HepG2 (cell line): ENCODE data around the gene LIF. TPM values are rescaled to one million over a fixed set of nuclear protein-coding genes. Genes with fewer than 3 reads are reported as not detected.

Source experiments
- ATAC-seq: fragments of 200-7000 bp; cut with Tn5 transposase; 3 replicates; pipeline ENCODE4 v1.9.1; 2020; ENCODE audit warnings: mild to moderate bottlenecking, moderate library complexity
- BruUV-seq: library from RNA; stranded (reverse); fragments of 400-500 nt; replicated peaks from 2 replicates; lab custom pipeline; 2021; lab: Mats Ljungman, UMichigan
- CTCF ChIA-PET: fragments of 300-600 bp; formaldehyde crosslinking; extraction: SDS; loops from one replicate; lab custom pipeline; 2021; ENCODE audit warnings: low total read pairs, inconsistent platforms, low intra/inter-chr PET ratio; lab: Yijun Ruan, JAX
- POLR2A ChIA-PET: fragments of 350-600 bp; sonication (Branson Sonifier 250); formaldehyde crosslinking; loops from one replicate; lab custom pipeline; 2020; ENCODE audit warnings: antibody characterized with exemption, inconsistent platforms; lab: Yijun Ruan, JAX
- DNase-seq: peaks from one replicate; pipeline ENCODE4 v3.0.0-alpha.2; 2015; ENCODE audit warnings: low spot score
- FAIRE-seq: peaks from 3 replicates; lab custom pipeline; 2011; peaks lifted over from hg19 to GRCh38; lab: Jason Lieb, UNC
- H2AFZ ChIP-seq: one replicate; pipeline ENCODE4 v1.6.1; 2011; ENCODE audit warnings: low read length, inconsistent platforms
- H3K27ac ChIP-seq: fragments of 300-600 bp; 3 replicates; pipeline ENCODE4 v1.8.0; 2011; ENCODE audit warnings: mixed run types, mild to moderate bottlenecking, mixed read lengths, low read length, inconsistent platforms; ENCODE audit not compliant: insufficient read depth; ENCODE audit errors: extremely low read length
- H3K27me3 ChIP-seq, 2 experiments: fragments of 200-600 bp in 1 of 2; 2 replicates in 1 of 2; 3 replicates in 1 of 2; pipeline versions ENCODE4 v1.6.0 to v1.8.0; 2011; ENCODE audit warnings: low read length in 2 of 2, mild to moderate bottlenecking in 2 of 2, moderate library complexity in 2 of 2, inconsistent platforms in 1 of 2; ENCODE audit not compliant: insufficient read depth in 2 of 2, control insufficient read depth in 1 of 2
- H3K36me3 ChIP-seq, 2 experiments: fragments of 200-600 bp in 1 of 2; replicated peaks in 1 of 2; 2 replicates in 1 of 2; 3 replicates in 1 of 2; pipeline versions ENCODE4 v1.5.1 to v1.8.0; 2011; ENCODE audit warnings: low read length in 2 of 2, inconsistent platforms in 1 of 2; ENCODE audit not compliant: insufficient read depth in 2 of 2, control insufficient read depth in 1 of 2
- H3K4me1 ChIP-seq: 2 replicates; pipeline ENCODE4 v1.5.1; 2012; ENCODE audit warnings: low read length, inconsistent platforms; ENCODE audit not compliant: insufficient read depth
- H3K4me2 ChIP-seq: 2 replicates; pipeline ENCODE4 v1.6.0; 2011; ENCODE audit warnings: low read depth, low read length, inconsistent platforms
- H3K4me3 ChIP-seq, 3 experiments: fragments of 200-600 bp in 1 of 3; sonication (generic), shearing (Covaris generic) in 1 of 3; replicated peaks in 1 of 3; 2 replicates each; pipeline ENCODE4 v1.5.1; 2011 to 2016; ENCODE audit warnings: low read length in 3 of 3, inconsistent platforms in 2 of 3, low read depth in 2 of 3, mild to moderate bottlenecking in 2 of 3, control low read depth in 1 of 3, mixed read lengths in 1 of 3; ENCODE audit not compliant: insufficient read depth in 1 of 3
- H3K79me2 ChIP-seq: one replicate; pipeline ENCODE4 v1.6.1; 2011; ENCODE audit warnings: low read length, inconsistent platforms; ENCODE audit not compliant: insufficient read depth
- H3K9ac ChIP-seq: 2 replicates; pipeline ENCODE4 v1.6.0; 2011; ENCODE audit warnings: mild to moderate bottlenecking, low read depth, low read length, inconsistent platforms; ENCODE audit not compliant: insufficient read depth
- H3K9me3 ChIP-seq: 2 replicates; pipeline ENCODE4 v1.5.1; 2012; ENCODE audit warnings: mild to moderate bottlenecking, low read length
- H4K20me1 ChIP-seq: 2 replicates; pipeline ENCODE4 v1.6.0; 2011; ENCODE audit warnings: inconsistent platforms, mild to moderate bottlenecking, low read length, moderate library complexity; ENCODE audit not compliant: insufficient read depth
- ADNP ChIP-seq: sonication (generic); formaldehyde crosslinking; IDR thresholded peaks from 2 replicates; pipeline ENCODE4 v1.4.0; 2020; ENCODE audit warnings: missing genetic modification reagents
- MYC ChIP-seq: sonication (generic); formaldehyde crosslinking; IDR thresholded peaks from 2 replicates; pipeline ENCODE4 v1.9.0; 2021; ENCODE audit warnings: missing genetic modification reagents, borderline replicate concordance
- TSC22D2 ChIP-seq: sonication (generic); formaldehyde crosslinking; IDR thresholded peaks from 2 replicates; pipeline ENCODE4 v1.5.1; 2020; ENCODE audit warnings: missing genetic modification reagents, mild to moderate bottlenecking, borderline replicate concordance
- ZNF124 ChIP-seq: sonication (generic); formaldehyde crosslinking; IDR thresholded peaks from 2 replicates; pipeline ENCODE4 v1.4.0; 2020; ENCODE audit warnings: missing genetic modification reagents
- WGBS: methylation state at CpG from one replicate; pipeline ENCODE4 v1.1.6; 2017; ENCODE audit warnings: low lambda C conversion rate; 5-methylcytosine and 5-hydroxymethylcytosine counted together
- in situ Hi-C: cut with HindIII; loops from 2 replicates; pipeline ENCODE4 v1.10.0; 2017; ENCODE audit warnings: low pct_unique_long_range_greater_than_20kb; ENCODE audit not compliant: extremely low pct_ligation_motif_present
- intact Hi-C: fragments of 100-400 bp; cut with micrococcal nuclease; formaldehyde crosslinking; loops from one replicate; pipeline ENCODE4 v1.10.0; 2022; ENCODE audit not compliant: unreplicated experiment
- polyA plus RNA-seq, 8 experiments: library from polyadenylated mRNA; depleted of rRNA in 3 of 8; stranded (reverse) in 7 of 8; unstranded in 1 of 8; fragments of >200 nt; fragmentation: Illumina TruSeq in 4 of 8; extraction: Trizol in 4 of 8; gene quantifications; 2 replicates each; pipeline versions ENCODE4 v1.2.1 to v1.2.3, GENCODE V29; 2011 to 2016; ENCODE audit warnings: low read depth in 4 of 8, missing spikeins in 1 of 8, mixed read lengths in 1 of 8; ENCODE audit not compliant: insufficient read depth in 1 of 8
- total RNA-seq, 5 experiments: library from RNA; depleted of rRNA; stranded (reverse); fragments of >200 nt; fragmentation: Illumina TruSeq; extraction: Trizol; gene quantifications; 2 replicates each; pipeline ENCODE4 v1.2.3, GENCODE V29; 2016; ENCODE audit warnings: low read depth in 1 of 5
- TF ChIP-seq, protein P1 (sequence below): sonication (generic); formaldehyde crosslinking; IDR thresholded peaks from 2 replicates; pipeline ENCODE4 v1.4.0; 2020; ENCODE audit warnings: missing genetic modification reagents
- TF ChIP-seq, protein P2 (sequence below): sonication (generic); formaldehyde crosslinking; IDR thresholded peaks from 2 replicates; pipeline ENCODE4 v1.5.1; 2020; ENCODE audit warnings: missing genetic modification reagents, mild to moderate bottlenecking, borderline replicate concordance
- TF ChIP-seq, protein P3 (sequence below): sonication (generic); formaldehyde crosslinking; IDR thresholded peaks from 2 replicates; pipeline ENCODE4 v1.4.0; 2020; ENCODE audit warnings: missing genetic modification reagents, borderline replicate concordance
- TF ChIP-seq, protein P4 (sequence below): IDR thresholded peaks from 2 replicates; pipeline ENCODE4 v1.6.1; 2016; ENCODE audit warnings: control low read depth

LIF gene
- total and polyA plus RNA-seq, 2 of the 13 experiments (the other 11 are each of a cell fraction or from before 2014, with no cell fraction given) = 3.6 to 8.5 TPM

DNA sequence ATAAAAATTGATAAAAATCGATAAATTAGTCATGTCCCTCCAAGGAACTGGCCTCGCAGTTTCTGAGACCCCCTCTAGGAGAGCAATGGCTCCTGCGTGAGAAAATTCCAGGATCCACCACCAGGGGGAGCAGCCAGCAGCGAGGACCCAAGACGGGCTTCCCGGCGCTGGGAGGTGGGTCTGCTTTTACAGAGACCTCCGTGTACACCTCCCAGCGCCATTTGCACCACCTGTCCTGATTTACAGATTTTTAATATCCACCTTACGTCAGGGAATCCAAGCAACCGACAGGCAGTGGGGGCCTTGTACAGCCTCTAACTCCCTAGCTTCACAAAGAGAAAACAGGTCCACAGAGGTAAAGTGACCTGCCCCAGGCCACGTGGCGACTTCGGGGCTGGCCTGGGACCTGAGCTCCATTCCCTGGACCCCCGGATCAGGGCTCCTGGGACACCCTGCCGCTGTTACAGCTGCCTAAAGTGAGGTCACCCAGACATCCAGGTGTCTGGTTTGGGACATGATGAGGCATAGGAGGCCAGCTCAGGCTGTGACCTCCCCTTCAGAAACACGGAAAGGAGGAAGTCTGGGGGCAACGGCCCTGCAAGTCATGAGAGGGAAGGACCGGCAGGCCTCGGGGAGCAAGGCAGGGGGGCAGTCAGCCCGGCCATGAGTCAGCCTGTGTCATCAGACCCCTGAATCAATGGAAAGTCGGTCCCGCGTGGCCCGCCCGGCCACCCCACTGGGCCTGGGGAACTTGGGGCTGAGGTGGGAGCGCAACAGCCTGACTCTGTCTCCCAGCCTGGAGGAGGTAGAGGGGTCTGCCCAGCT is 16.6 kb upstream of the LIF start:
- Histone ChIP-seq H3K4me1 (peaks cover 32% of the 10 kb centered on the region), H3K27ac (no peak overlapping the region), H4K20me1 (no peaks in the 10 kb centered on the region), H3K9me3 (no peaks in the 10 kb centered on the region), H3K4me3 (peak overlapping the region; percentile 31 to 63 (median 36)), H3K27me3 (peaks cover 12 to 43% of the 10 kb centered on the region in 2 experiments), H3K36me3 (no peaks in the 10 kb centered on the region), H3K9ac (peak overlapping the region; percentile 30; the same call in 1 of the 2 replicates), H3K4me2 (peak overlapping the region; percentile 80), H3K79me2 (no peaks in the 10 kb centered on the region), H2AFZ (peak overlapping the region; percentile 37)
- ATAC-seq = peak; percentile 62
- ChIA-PET POLR2A (interaction anchor here (1.0 kb wide), 1 partner anchor 94 kb away, joined by 3 read pairs; the partner anchor contains the start of genes CCDC157 and SF3A1), CTCF (interaction anchor here (1.1 to 2.1 kb wide), 3 partner anchors 24 to 124 kb away, joined by 4 to 20 read pairs (median 8); partner anchors contain the start of gene RNF215)
- under 1% methylated on average over 18 of the region's 27 CpGs for WGBS
- intact Hi-C loops (loop anchor here (1.0 kb wide), 1 partner anchor 23 kb away; no protein-coding TSS in a partner anchor), in situ Hi-C loops (loop anchor here (5.0 to 10.0 kb wide), 2 partner anchors 124 to 222 kb away; partner anchors contain the start of gene RNF215)
- peak; percentile 64 for DNase-seq
- peak; percentile 32 for FAIRE-seq
- BruUV-seq = no TSS peak
- TF ChIP-seq, protein P1, sequence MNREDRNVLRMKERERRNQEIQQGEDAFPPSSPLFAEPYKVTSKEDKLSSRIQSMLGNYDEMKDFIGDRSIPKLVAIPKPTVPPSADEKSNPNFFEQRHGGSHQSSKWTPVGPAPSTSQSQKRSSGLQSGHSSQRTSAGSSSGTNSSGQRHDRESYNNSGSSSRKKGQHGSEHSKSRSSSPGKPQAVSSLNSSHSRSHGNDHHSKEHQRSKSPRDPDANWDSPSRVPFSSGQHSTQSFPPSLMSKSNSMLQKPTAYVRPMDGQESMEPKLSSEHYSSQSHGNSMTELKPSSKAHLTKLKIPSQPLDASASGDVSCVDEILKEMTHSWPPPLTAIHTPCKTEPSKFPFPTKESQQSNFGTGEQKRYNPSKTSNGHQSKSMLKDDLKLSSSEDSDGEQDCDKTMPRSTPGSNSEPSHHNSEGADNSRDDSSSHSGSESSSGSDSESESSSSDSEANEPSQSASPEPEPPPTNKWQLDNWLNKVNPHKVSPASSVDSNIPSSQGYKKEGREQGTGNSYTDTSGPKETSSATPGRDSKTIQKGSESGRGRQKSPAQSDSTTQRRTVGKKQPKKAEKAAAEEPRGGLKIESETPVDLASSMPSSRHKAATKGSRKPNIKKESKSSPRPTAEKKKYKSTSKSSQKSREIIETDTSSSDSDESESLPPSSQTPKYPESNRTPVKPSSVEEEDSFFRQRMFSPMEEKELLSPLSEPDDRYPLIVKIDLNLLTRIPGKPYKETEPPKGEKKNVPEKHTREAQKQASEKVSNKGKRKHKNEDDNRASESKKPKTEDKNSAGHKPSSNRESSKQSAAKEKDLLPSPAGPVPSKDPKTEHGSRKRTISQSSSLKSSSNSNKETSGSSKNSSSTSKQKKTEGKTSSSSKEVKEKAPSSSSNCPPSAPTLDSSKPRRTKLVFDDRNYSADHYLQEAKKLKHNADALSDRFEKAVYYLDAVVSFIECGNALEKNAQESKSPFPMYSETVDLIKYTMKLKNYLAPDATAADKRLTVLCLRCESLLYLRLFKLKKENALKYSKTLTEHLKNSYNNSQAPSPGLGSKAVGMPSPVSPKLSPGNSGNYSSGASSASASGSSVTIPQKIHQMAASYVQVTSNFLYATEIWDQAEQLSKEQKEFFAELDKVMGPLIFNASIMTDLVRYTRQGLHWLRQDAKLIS (CRISPR knock-in tag) = no peak
- TF ChIP-seq, protein P2, sequence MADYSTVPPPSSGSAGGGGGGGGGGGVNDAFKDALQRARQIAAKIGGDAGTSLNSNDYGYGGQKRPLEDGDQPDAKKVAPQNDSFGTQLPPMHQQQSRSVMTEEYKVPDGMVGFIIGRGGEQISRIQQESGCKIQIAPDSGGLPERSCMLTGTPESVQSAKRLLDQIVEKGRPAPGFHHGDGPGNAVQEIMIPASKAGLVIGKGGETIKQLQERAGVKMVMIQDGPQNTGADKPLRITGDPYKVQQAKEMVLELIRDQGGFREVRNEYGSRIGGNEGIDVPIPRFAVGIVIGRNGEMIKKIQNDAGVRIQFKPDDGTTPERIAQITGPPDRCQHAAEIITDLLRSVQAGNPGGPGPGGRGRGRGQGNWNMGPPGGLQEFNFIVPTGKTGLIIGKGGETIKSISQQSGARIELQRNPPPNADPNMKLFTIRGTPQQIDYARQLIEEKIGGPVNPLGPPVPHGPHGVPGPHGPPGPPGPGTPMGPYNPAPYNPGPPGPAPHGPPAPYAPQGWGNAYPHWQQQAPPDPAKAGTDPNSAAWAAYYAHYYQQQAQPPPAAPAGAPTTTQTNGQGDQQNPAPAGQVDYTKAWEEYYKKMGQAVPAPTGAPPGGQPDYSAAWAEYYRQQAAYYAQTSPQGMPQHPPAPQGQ (CRISPR knock-in tag) = no peak
- TF ChIP-seq ZNF124 (CRISPR knock-in tag) = no peak
- TF ChIP-seq ADNP (CRISPR knock-in tag) = no peak
- TF ChIP-seq, protein P3, sequence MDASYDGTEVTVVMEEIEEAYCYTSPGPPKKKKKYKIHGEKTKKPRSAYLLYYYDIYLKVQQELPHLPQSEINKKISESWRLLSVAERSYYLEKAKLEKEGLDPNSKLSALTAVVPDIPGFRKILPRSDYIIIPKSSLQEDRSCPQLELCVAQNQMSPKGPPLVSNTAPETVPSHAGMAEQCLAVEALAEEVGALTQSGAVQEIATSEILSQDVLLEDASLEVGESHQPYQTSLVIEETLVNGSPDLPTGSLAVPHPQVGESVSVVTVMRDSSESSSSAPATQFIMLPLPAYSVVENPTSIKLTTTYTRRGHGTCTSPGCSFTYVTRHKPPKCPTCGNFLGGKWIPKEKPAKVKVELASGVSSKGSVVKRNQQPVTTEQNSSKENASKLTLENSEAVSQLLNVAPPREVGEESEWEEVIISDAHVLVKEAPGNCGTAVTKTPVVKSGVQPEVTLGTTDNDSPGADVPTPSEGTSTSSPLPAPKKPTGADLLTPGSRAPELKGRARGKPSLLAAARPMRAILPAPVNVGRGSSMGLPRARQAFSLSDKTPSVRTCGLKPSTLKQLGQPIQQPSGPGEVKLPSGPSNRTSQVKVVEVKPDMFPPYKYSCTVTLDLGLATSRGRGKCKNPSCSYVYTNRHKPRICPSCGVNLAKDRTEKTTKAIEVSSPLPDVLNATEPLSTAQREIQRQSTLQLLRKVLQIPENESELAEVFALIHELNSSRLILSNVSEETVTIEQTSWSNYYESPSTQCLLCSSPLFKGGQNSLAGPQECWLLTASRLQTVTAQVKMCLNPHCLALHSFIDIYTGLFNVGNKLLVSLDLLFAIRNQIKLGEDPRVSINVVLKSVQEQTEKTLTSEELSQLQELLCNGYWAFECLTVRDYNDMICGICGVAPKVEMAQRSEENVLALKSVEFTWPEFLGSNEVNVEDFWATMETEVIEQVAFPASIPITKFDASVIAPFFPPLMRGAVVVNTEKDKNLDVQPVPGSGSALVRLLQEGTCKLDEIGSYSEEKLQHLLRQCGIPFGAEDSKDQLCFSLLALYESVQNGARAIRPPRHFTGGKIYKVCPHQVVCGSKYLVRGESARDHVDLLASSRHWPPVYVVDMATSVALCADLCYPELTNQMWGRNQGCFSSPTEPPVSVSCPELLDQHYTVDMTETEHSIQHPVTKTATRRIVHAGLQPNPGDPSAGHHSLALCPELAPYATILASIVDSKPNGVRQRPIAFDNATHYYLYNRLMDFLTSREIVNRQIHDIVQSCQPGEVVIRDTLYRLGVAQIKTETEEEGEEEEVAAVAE (CRISPR knock-in tag) = no peak
- TF ChIP-seq, protein P4, sequence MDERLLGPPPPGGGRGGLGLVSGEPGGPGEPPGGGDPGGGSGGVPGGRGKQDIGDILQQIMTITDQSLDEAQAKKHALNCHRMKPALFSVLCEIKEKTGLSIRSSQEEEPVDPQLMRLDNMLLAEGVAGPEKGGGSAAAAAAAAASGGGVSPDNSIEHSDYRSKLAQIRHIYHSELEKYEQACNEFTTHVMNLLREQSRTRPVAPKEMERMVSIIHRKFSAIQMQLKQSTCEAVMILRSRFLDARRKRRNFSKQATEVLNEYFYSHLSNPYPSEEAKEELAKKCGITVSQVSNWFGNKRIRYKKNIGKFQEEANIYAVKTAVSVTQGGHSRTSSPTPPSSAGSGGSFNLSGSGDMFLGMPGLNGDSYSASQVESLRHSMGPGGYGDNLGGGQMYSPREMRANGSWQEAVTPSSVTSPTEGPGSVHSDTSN (CRISPR knock-in tag) = no peak
- TF ChIP-seq MYC = peak; percentile 40; the same call in 1 of the 2 replicates
- TF ChIP-seq TSC22D2 (CRISPR knock-in tag) = no peak
